Neuronal stem cell (in vitro differentiated cells): Measurements from ENCODE around the gene EPS15.
"Not testable (repeated sequence)": the region's sequence is repeated elsewhere in the genome, so short reads cannot be mapped to it uniquely, and the experiment has no call there.

ENCODE experiments used
- DNase-seq: peaks from one replicate; pipeline ENCODE4 v3.0.0-alpha.2; 2013; ENCODE audit warnings: low spot score
- H2AFZ ChIP-seq: one replicate; pipeline ENCODE4 v1.6.1; 2013; ENCODE audit warnings: mild to moderate bottlenecking, low read length, inconsistent platforms
- H2AK5ac ChIP-seq: 2 replicates; pipeline ENCODE4 v1.6.1; 2013; ENCODE audit warnings: low read depth, mild to moderate bottlenecking, inconsistent platforms, low read length, moderate library complexity, mixed read lengths
- H2BK120ac ChIP-seq: 2 replicates; pipeline ENCODE4 v1.6.1; 2013; ENCODE audit warnings: low read depth, mild to moderate bottlenecking, inconsistent platforms, low read length, moderate library complexity, mixed read lengths
- H2BK12ac ChIP-seq: one replicate; pipeline ENCODE4 v1.6.1; 2013; ENCODE audit warnings: low read length, inconsistent platforms
- H2BK15ac ChIP-seq: 2 replicates; pipeline ENCODE4 v1.6.1; 2013; ENCODE audit warnings: mild to moderate bottlenecking, low read length, inconsistent platforms, mixed read lengths
- H2BK5ac ChIP-seq: one replicate; pipeline ENCODE4 v1.6.1; 2013; ENCODE audit warnings: inconsistent platforms, mild to moderate bottlenecking, low read length, moderate library complexity
- H3K14ac ChIP-seq: one replicate; pipeline ENCODE4 v1.6.1; 2013; ENCODE audit warnings: low read length, inconsistent platforms
- H3K18ac ChIP-seq: 2 replicates; pipeline ENCODE4 v1.6.1; 2013; ENCODE audit warnings: low read length, inconsistent platforms
- H3K23ac ChIP-seq: 2 replicates; pipeline ENCODE4 v1.6.1; 2013; ENCODE audit warnings: low read depth, mild to moderate bottlenecking, mixed read lengths, low read length, inconsistent platforms; ENCODE audit not compliant: poor library complexity
- H3K27ac ChIP-seq: replicated peaks from 3 replicates; pipeline ENCODE4 v1.5.1; 2013; ENCODE audit warnings: low read length, inconsistent platforms
- H3K27me3 ChIP-seq, 3 experiments: 2 replicates each; pipeline ENCODE4 v1.6.1; 2013; ENCODE audit warnings: low read length in 3 of 3, mild to moderate bottlenecking in 2 of 3, inconsistent platforms in 1 of 3, low read depth in 1 of 3, mixed read lengths in 1 of 3, moderate library complexity in 1 of 3; ENCODE audit not compliant: control insufficient read depth in 3 of 3, insufficient read depth in 3 of 3
- H3K36me3 ChIP-seq, 2 donors: replicated peaks in 1 of 2; 2 replicates each; pipeline ENCODE4 v1.6.1; 2013; ENCODE audit warnings: low read length in 2 of 2; ENCODE audit not compliant: control insufficient read depth in 2 of 2, insufficient read depth in 2 of 2
- H3K4ac ChIP-seq: 2 replicates; pipeline ENCODE4 v1.6.1; 2013; ENCODE audit warnings: inconsistent platforms, mild to moderate bottlenecking, low read length, moderate library complexity
- H3K4me1 ChIP-seq, 2 donors: 1 replicate in 1 of 2; 2 replicates in 1 of 2; pipeline ENCODE4 v1.6.1; 2013; ENCODE audit warnings: low read length in 2 of 2, low read depth in 1 of 2; ENCODE audit not compliant: control insufficient read depth in 2 of 2, insufficient read depth in 1 of 2
- H3K4me2 ChIP-seq: one replicate; pipeline ENCODE4 v1.6.1; 2013; ENCODE audit warnings: mild to moderate bottlenecking, low read length, inconsistent platforms; ENCODE audit not compliant: insufficient read depth, poor library complexity, severe bottlenecking
- H3K4me3 ChIP-seq, 2 donors: 2 replicates each; pipeline ENCODE4 v1.5.1; 2013; ENCODE audit warnings: low read length in 2 of 2, mild to moderate bottlenecking in 2 of 2, inconsistent platforms in 1 of 2, moderate library complexity in 1 of 2
- H3K79me1 ChIP-seq: one replicate; pipeline ENCODE4 v1.6.1; 2013; ENCODE audit warnings: low read depth, mild to moderate bottlenecking, inconsistent platforms, low read length, moderate library complexity
- H3K9ac ChIP-seq: one replicate; pipeline ENCODE4 v1.6.1; 2013; ENCODE audit warnings: mild to moderate bottlenecking, low read depth, low read length, inconsistent platforms; ENCODE audit not compliant: poor library complexity
- H3K9me3 ChIP-seq, 2 donors: replicated peaks in 1 of 2; 2 replicates each; pipeline versions ENCODE3 to v1.6.1; 2013; ENCODE audit warnings: low read length in 2 of 2, mild to moderate bottlenecking in 2 of 2, inconsistent platforms in 1 of 2, low read depth in 1 of 2, mixed read lengths in 1 of 2, moderate library complexity in 1 of 2; ENCODE audit not compliant: control insufficient read depth in 2 of 2, insufficient read depth in 1 of 2
- H4K8ac ChIP-seq: one replicate; pipeline ENCODE4 v1.6.1; 2013; ENCODE audit warnings: low read depth, mild to moderate bottlenecking, inconsistent platforms, low read length, moderate library complexity
- H4K91ac ChIP-seq: one replicate; pipeline ENCODE4 v1.6.1; 2013; ENCODE audit warnings: low read length, low read depth, mild to moderate bottlenecking, inconsistent platforms; ENCODE audit not compliant: poor library complexity
- WGBS, 2 donors: extraction: QIAGEN DNeasy Blood & Tissue Kit; methylation state at CpG; one replicate each; pipeline ENCODE4 v1.1.7; 2013; ENCODE audit warnings: missing lambda C conversion rate in 2 of 2, mixed read lengths in 1 of 2; ENCODE audit not compliant: insufficient read length in 2 of 2, insufficient replicate concordance in 1 of 2; ENCODE audit errors: extremely low coverage in 2 of 2; 5-methylcytosine and 5-hydroxymethylcytosine counted together

The EPS15 gene

GRCh38 chr1:51509773-51510172 lies 9.3 kb downstream of the EPS15 start:
- Histone ChIP-seq H4K91ac (no peak overlapping the region), H2BK120ac (no peak overlapping the region), H2BK5ac (no peak overlapping the region), H3K27ac (no peak overlapping the region), H4K8ac (no peak overlapping the region), H3K36me3 (no peaks in the 10 kb centered on the region), H2AFZ (no peak overlapping the region), H3K4me3 (no peak overlapping the region), H3K23ac (no peak overlapping the region), H3K14ac (no peak overlapping the region), H2BK15ac (no peak overlapping the region), H3K79me1 (no peaks in the 10 kb centered on the region), H3K27me3 (no peaks in the 10 kb centered on the region), H3K4me1 (no peaks in the 10 kb centered on the region), H3K18ac (no peak overlapping the region), H2BK12ac (no peak overlapping the region), H2AK5ac (no peak overlapping the region), H3K9ac (no peak overlapping the region), H3K9me3 (no peaks in the 10 kb centered on the region), H3K4ac (no peak overlapping the region), H3K4me2 (no peak overlapping the region)
- WGBS, 2 donors = no CpG with 5 or more reads among the region's 2 CpGs
- DNase-seq = no peak

DNA sequence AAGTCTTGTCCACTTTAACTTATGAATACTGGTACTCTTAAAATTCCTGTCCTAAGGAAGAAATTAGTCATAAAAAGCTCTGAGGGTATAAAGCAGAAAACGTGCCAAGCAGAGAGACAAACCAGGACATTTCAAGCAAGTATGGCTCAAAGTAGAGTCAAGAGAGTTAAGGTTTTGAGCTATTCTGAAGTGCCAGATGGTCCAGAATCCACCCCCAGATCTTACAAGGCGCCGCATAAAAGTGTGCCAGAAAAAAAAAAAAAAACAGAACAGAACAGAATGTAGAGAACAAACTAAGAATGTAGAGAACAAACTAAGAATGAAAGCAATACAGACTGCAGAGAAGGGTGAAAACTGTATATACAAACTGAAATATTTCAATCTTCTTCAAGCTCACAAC lies 12.5 kb downstream of the EPS15 start:
- no peak overlapping the region for H4K91ac ChIP-seq
- no peak overlapping the region for H3K23ac ChIP-seq
- no peak overlapping the region for H3K4ac ChIP-seq
- H3K9ac ChIP-seq = no peak overlapping the region
- no peak overlapping the region for H2AFZ ChIP-seq
- DNase-seq = no peak
- peaks cover 0 to 14% of the 10 kb centered on the region in 2 donors for H3K9me3 ChIP-seq
- H3K36me3 ChIP-seq = peaks cover 0 to 6% of the 10 kb centered on the region in 2 donors
- no peak overlapping the region for H3K4me2 ChIP-seq
- no peak overlapping the region for H2BK120ac ChIP-seq
- WGBS, 2 donors = no CpG with 5 or more reads among the region's 3 CpGs
- H2AK5ac ChIP-seq = no peak overlapping the region
- H2BK15ac ChIP-seq = no peak overlapping the region
- H3K27ac ChIP-seq = no peak overlapping the region
- no peak overlapping the region for H3K18ac ChIP-seq
- no peak overlapping the region for H2BK12ac ChIP-seq
- no peak overlapping the region for H2BK5ac ChIP-seq
- no peak overlapping the region for H3K14ac ChIP-seq
- H3K27me3 ChIP-seq = no peaks in the 10 kb centered on the region
- H3K4me3 ChIP-seq = no peak overlapping the region
- H3K4me1 ChIP-seq = no peaks in the 10 kb centered on the region
- no peaks in the 10 kb centered on the region for H3K79me1 ChIP-seq
- no peak overlapping the region for H4K8ac ChIP-seq

GRCh38 chr1:51504806-51505525 lies 14.1 kb downstream of the EPS15 start:
- no CpG with 5 or more reads among the region's 11 CpGs for WGBS, 2 donors
- no peak overlapping the region for H2BK15ac ChIP-seq

GRCh38 chr1:51501218-51501630 lies 17.8 kb downstream of the EPS15 start:
- H4K8ac ChIP-seq, H2BK120ac ChIP-seq, H2BK12ac ChIP-seq, H3K4me1 ChIP-seq, DNase-seq, H2BK5ac ChIP-seq, H3K18ac ChIP-seq, H3K14ac ChIP-seq, H4K91ac ChIP-seq, H3K4me3 ChIP-seq, H2AFZ ChIP-seq, H2BK15ac ChIP-seq, H3K4me2 ChIP-seq, H3K27me3 ChIP-seq, H3K36me3 ChIP-seq, H3K23ac ChIP-seq, H3K4ac ChIP-seq, H3K79me1 ChIP-seq, H2AK5ac ChIP-seq, H3K27ac ChIP-seq, H3K9ac ChIP-seq: not testable (repeated sequence)
- WGBS, 2 donors = no CpG with 5 or more reads among the region's 8 CpGs
- H3K9me3 ChIP-seq = peaks cover 0 to 14% of the 10 kb centered on the region in 2 donors

More at GRCh38 chr1:51504806-51505525, 14.1 kb downstream of the EPS15 start:
- H3K18ac ChIP-seq = no peak overlapping the region
- no peak overlapping the region for H3K4me3 ChIP-seq
- no peak for DNase-seq
- no peak overlapping the region for H2BK12ac ChIP-seq
- no peak overlapping the region for H3K27ac ChIP-seq
- H3K9ac ChIP-seq = no peak overlapping the region
- no peak overlapping the region for H3K14ac ChIP-seq
- H4K91ac ChIP-seq = no peak overlapping the region
- peaks cover 0 to 14% of the 10 kb centered on the region in 2 donors for H3K9me3 ChIP-seq
- no peaks in the 10 kb centered on the region for H3K27me3 ChIP-seq
- H2AFZ ChIP-seq = no peak overlapping the region
- no peak overlapping the region for H3K4me2 ChIP-seq
- no peak overlapping the region for H2BK120ac ChIP-seq
- H2BK5ac ChIP-seq = no peak overlapping the region
- no peak overlapping the region for H4K8ac ChIP-seq
- H3K79me1 ChIP-seq = no peaks in the 10 kb centered on the region
- no peak overlapping the region for H3K4ac ChIP-seq
- H2AK5ac ChIP-seq = no peak overlapping the region
- H3K23ac ChIP-seq = no peak overlapping the region
- peaks cover 0 to 6% of the 10 kb centered on the region in 2 donors for H3K36me3 ChIP-seq
- H3K4me1 ChIP-seq = no peaks in the 10 kb centered on the region
